Measurements from ENCODE around the gene CA11. TPM values are rescaled to one million over a fixed set of nuclear protein-coding genes. Genes with fewer than 3 reads are reported as not detected.
A peak's percentile ranks its signal among the peaks of the same experiment; 100 is the strongest.
"Not testable (repeated sequence)": the region's sequence is repeated elsewhere in the genome, so short reads cannot be mapped to it uniquely, and the experiment has no call there.

Gene CA11
- total RNA-seq (ENCODE audit: unreplicated experiment) = 7.8 TPM
- long read RNA-seq, partial matches to known transcripts = 0 of 1 reads
- long read RNA-seq, other reads (novel, unspliced or antisense) = 0 of 1 reads

GRCh38 chr19:48646001-48646721 lies at the start of gene CA11:
TSS of gene CA11 (minus strand) at chr19:48646187. CDS start at chr19:48645632, 555 bp downstream.
- H3K9me3 Mint-ChIP-seq (ENCODE audit: unreplicated experiment) = peaks cover 8% of the 10 kb centered on the region
- H3K36me3 Mint-ChIP-seq (ENCODE audit: unreplicated experiment) = no peaks in the 10 kb centered on the region
- peaks cover 3% of the 10 kb centered on the region for H3K4me1 Mint-ChIP-seq (ENCODE audit: low read depth, unreplicated experiment)
- TF ChIP-seq CTCF (IDR thresholded peaks at IDR 0.05; ENCODE audit: partially characterized antibody, unreplicated experiment) = peak; percentile 81
- H3K27me3 Mint-ChIP-seq (ENCODE audit: unreplicated experiment) = peaks cover 11% of the 10 kb centered on the region
- DNase-seq = peak; percentile 94
- H3K27ac Mint-ChIP-seq (ENCODE audit: unreplicated experiment) = peak within 1 kb of the TSS; percentile 82
- peak within 1 kb of the TSS; percentile 92 for H3K4me3 Mint-ChIP-seq (ENCODE audit: unreplicated experiment)

GRCh38 chr19:48693629-48694028 lies 47.6 kb upstream of the CA11 start:
- not testable (repeated sequence) for DNase-seq; H3K27ac Mint-ChIP-seq (ENCODE audit: unreplicated experiment); H3K27me3 Mint-ChIP-seq (ENCODE audit: unreplicated experiment); H3K4me3 Mint-ChIP-seq (ENCODE audit: unreplicated experiment); H3K36me3 Mint-ChIP-seq (ENCODE audit: unreplicated experiment); H3K4me1 Mint-ChIP-seq (ENCODE audit: low read depth, unreplicated experiment); H3K9me3 Mint-ChIP-seq (ENCODE audit: unreplicated experiment)

GRCh38 chr19:48689449-48689848 lies 43.5 kb upstream of the CA11 start:
- Mint-ChIP-seq H3K36me3 (ENCODE audit: unreplicated experiment) (no peaks in the 10 kb centered on the region), H3K4me1 (ENCODE audit: low read depth, unreplicated experiment) (no peaks in the 10 kb centered on the region), H3K27me3 (ENCODE audit: unreplicated experiment) (peaks cover under 1% of the 10 kb centered on the region), H3K9me3 (ENCODE audit: unreplicated experiment) (no peaks in the 10 kb centered on the region), H3K4me3 (ENCODE audit: unreplicated experiment) (no peak overlapping the region), H3K27ac (ENCODE audit: unreplicated experiment) (no peak overlapping the region)
- no peak for DNase-seq
- TF ChIP-seq CTCF (IDR thresholded peaks at IDR 0.05; ENCODE audit: partially characterized antibody, unreplicated experiment) = no peak

GRCh38 chr19:48687776-48688175 lies 41.8 kb upstream of the CA11 start:
- no peak overlapping the region for H3K27ac Mint-ChIP-seq (ENCODE audit: unreplicated experiment)
- no peaks in the 10 kb centered on the region for H3K9me3 Mint-ChIP-seq (ENCODE audit: unreplicated experiment)
- no peak for TF ChIP-seq CTCF (IDR thresholded peaks at IDR 0.05; ENCODE audit: partially characterized antibody, unreplicated experiment)
- no peaks in the 10 kb centered on the region for H3K4me1 Mint-ChIP-seq (ENCODE audit: low read depth, unreplicated experiment)
- H3K36me3 Mint-ChIP-seq (ENCODE audit: unreplicated experiment) = no peaks in the 10 kb centered on the region
- H3K27me3 Mint-ChIP-seq (ENCODE audit: unreplicated experiment) = peaks cover 1% of the 10 kb centered on the region
- no peak overlapping the region for H3K4me3 Mint-ChIP-seq (ENCODE audit: unreplicated experiment)
- DNase-seq = no peak

- H3K4me1 Mint-ChIP-seq (ENCODE audit: low read depth, unreplicated experiment); H3K27me3 Mint-ChIP-seq (ENCODE audit: unreplicated experiment); H3K9me3 Mint-ChIP-seq (ENCODE audit: unreplicated experiment); DNase-seq; H3K36me3 Mint-ChIP-seq (ENCODE audit: unreplicated experiment); H3K4me3 Mint-ChIP-seq (ENCODE audit: unreplicated experiment); H3K27ac Mint-ChIP-seq (ENCODE audit: unreplicated experiment): not testable (repeated sequence)
Observed at GRCh38 chr19:48686637-48687036, 40.6 kb upstream of the CA11 start.

DNA sequence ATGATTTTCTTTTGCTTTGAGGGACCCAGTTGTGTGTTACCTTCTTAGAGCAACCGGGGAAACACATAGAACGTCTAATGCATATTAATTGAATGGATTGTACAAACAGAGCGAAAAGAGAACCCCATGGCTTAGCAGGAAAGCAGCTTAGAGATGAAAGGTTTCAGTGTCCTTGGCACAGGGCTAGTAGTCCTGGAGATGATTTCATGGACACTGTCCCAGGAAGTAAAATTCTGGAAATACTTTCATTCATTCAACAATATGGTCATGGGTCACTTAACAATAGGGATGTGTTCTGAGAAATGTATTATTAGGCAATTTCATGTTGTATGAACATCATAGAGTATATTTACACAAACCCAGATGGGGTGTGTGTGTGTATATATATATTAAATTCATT lies 40.1 kb upstream of the CA11 start:
- Mint-ChIP-seq H3K27me3 (ENCODE audit: unreplicated experiment) (peaks cover 1% of the 10 kb centered on the region), H3K36me3 (ENCODE audit: unreplicated experiment) (no peaks in the 10 kb centered on the region), H3K4me1 (ENCODE audit: low read depth, unreplicated experiment) (no peaks in the 10 kb centered on the region), H3K4me3 (ENCODE audit: unreplicated experiment) (no peak overlapping the region), H3K9me3 (ENCODE audit: unreplicated experiment) (no peaks in the 10 kb centered on the region), H3K27ac (ENCODE audit: unreplicated experiment) (no peak overlapping the region)
- TF ChIP-seq CTCF (IDR thresholded peaks at IDR 0.05; ENCODE audit: partially characterized antibody, unreplicated experiment) = no peak
- DNase-seq = no peak

Data from glutamatergic neuron (in vitro differentiated cells).